ENCODE results near the gene MOGAT2.

DNA sequence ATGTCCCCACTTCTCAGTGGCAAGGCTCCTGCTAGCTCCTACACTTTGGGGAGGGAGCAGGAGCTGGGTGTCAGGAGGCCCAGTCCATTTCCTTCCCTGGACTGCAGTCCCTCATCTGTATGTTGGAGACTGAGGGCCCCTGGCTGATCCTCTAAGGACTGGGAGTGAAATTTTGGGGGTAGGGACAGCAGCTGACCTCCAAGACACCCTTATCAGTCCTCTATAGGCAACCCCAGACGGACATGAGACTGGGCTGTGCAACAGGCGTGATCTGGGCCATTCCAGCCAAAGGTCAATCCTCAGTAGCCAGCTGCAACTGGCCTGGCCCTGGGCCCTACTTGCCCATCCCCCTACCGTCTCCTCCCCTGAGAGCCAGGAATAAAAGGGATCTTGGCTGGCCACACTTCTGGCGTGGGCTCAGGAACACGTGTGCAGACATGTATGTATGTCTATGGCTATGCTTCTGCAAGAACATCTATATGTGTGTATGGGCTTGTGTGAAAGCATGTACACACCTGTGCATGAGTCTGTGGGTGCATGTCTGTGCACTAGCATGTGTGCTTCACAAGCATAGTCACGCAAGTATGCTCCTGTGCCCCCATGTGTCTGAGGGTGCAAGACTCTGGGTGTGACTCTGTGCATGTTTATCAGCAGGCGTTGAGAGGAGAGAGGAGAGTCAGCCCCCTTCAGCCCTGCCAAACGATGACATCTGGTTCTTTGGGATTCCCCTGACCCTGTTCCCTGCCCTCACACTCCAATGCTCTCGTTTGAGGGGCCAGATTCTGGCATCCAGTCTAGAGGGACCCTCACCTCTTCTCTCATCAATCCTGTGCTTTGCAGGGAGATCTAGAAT lies 26.3 kb downstream of the MOGAT2 start:
- TF ChIP-seq, protein P1, sequence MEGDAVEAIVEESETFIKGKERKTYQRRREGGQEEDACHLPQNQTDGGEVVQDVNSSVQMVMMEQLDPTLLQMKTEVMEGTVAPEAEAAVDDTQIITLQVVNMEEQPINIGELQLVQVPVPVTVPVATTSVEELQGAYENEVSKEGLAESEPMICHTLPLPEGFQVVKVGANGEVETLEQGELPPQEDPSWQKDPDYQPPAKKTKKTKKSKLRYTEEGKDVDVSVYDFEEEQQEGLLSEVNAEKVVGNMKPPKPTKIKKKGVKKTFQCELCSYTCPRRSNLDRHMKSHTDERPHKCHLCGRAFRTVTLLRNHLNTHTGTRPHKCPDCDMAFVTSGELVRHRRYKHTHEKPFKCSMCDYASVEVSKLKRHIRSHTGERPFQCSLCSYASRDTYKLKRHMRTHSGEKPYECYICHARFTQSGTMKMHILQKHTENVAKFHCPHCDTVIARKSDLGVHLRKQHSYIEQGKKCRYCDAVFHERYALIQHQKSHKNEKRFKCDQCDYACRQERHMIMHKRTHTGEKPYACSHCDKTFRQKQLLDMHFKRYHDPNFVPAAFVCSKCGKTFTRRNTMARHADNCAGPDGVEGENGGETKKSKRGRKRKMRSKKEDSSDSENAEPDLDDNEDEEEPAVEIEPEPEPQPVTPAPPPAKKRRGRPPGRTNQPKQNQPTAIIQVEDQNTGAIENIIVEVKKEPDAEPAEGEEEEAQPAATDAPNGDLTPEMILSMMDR (IDR thresholded peaks at IDR 0.05; ENCODE audit: insufficient read depth, low read length): no peak
- TF ChIP-seq POLR2AphosphoS5 (IDR thresholded peaks at IDR 0.05; ENCODE audit: low read depth): no peak
